Epithelial cell of proximal tubule (primary cell): Measurements from ENCODE around the gene ASTN1. TPM values are rescaled to one million over a fixed set of nuclear protein-coding genes. Genes with fewer than 3 reads are reported as not detected.

Experiments used
- DNase-seq: peaks from one replicate; pipeline ENCODE4 v3.0.0-alpha.2; 2011; ENCODE audit warnings: low read depth
- H3K4me3 ChIP-seq: 2 replicates; pipeline ENCODE4 v1.5.1; 2011; ENCODE audit warnings: low read depth, mild to moderate bottlenecking, low read length
- CTCF ChIP-seq: conservative IDR thresholded peaks from 2 replicates; pipeline ENCODE4 v1.5.1; 2012; ENCODE audit warnings: low read depth, mild to moderate bottlenecking, low read length
- total RNA-seq: library from RNA; depleted of rRNA; stranded (reverse); fragments of >200 nt; gene quantifications from 2 replicates; pipeline ENCODE4 v1.2.3, GENCODE V29; 2015

ASTN1 gene
- total RNA-seq, 1 donor from 2014 or later = 0.23 TPM

GRCh38 chr1:177198243-177198642 lies 33.7 kb upstream of the ASTN1 start:
- H3K4me3 ChIP-seq = no peak overlapping the region
- TF ChIP-seq CTCF = no peak
- DNase-seq = no peak

DNA sequence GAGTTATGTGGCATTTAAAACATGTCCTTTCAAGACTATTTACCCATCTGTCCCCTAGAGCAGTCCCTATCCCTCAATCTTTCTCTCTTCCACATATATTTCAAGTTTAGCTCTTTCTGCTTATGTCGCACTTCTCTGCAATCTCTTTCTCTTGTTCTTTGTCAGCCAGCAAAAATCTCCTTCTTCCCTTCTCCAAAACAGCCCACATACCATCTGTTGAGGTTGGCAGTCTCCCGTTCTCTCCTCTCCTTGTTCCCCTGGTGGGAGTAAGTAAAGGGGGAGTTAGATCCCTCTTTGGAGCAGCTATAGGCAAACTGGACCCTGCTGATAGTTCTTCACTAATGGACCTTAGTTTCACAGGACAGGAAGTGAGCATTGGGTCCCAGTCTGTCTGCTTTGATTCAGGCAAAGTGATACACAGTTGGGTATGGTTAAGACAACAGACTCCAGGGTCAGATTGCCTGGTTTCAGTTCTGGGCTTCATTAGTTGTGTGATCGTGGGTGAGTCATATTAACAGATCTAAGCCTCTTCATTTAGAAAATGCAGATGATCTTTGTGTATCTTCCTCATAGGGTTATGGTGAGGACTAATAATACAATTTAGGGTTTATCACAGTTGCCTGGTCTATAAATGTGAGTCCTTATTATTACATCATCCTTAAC lies 25.9 kb upstream of the ASTN1 start:
- no peak for TF ChIP-seq CTCF
- no peak for DNase-seq
- no peak overlapping the region for H3K4me3 ChIP-seq

DNA sequence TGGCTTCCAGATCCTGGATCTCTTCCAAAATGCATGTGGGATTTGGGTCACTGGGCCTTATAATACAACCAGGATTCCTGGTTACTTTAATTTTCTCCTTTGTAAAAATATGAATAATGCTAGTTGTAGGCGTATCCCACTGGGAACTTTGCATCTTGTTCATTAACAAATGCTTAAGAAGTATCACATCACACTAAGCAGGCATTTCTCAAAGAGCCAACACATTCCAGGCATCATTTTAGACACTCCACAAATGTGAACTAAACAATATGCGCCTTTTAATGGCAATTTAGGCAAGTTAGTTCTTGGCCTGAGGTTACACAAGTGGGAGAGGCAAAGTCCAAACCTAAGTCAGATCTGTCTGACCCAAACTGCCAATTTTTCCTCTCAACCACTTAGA lies 22.1 kb upstream of the ASTN1 start:
- no peak for TF ChIP-seq CTCF
- no peak for DNase-seq
- no peak overlapping the region for H3K4me3 ChIP-seq

- DNase-seq = no peak
- peak; percentile 58 for TF ChIP-seq CTCF
- no peak overlapping the region for H3K4me3 ChIP-seq
Measured at GRCh38 chr1:177185209-177185608, 20.7 kb upstream of the ASTN1 start.

DNA sequence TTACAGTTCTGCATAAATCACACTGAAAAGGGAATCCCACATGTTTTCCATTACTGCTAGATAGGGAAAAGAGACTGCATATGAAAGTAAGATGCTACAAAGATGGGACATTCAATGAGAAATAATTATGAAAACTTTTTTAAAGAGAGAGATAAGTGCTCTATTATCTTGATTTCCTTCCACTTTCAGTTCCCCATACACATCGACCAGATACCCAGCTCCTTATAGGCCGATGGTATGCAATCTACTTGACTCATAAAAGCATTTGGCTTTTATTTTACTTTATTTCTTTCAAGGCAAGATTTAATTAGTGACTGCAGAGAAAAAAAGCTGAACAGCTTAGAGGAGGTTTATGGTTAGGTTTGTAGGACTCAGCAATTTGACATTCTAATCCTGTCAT lies 19.3 kb upstream of the ASTN1 start:
- no peak for TF ChIP-seq CTCF
- no peak for DNase-seq
- H3K4me3 ChIP-seq = no peak overlapping the region

DNA sequence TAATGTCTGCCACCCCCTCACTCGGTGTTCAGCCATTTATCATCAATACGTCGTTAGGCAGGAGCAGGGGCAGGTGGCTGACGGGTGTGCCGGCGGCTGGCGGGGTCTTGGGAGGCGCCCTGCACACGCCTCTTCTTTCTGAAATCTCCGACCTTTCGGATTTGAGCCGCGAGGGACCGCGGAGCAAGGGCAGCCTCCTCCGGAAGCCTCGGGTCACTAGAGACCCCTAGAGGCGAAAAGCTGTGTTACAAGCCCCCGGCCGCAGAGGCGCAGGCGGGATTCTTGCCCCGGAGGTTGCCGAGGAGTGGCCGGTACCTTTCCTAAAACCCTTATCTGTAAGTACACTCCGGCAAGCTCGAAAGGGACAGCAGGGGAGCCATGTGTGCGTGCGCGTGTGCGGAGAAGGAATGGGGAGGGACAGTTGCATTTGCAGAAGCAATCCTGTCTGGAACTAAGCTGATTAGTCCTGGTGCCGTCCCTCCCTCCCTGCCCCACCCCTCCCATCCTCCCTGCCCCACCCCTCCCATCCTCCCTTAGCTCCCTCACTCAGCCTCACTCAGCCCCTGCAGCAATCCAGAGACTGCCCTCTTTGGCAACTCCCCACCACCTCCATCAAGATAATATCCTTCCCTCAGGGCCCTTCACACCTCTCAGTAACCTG lies 17.2 kb upstream of the ASTN1 start:
- peak; percentile 82 for TF ChIP-seq CTCF
- no peak for DNase-seq
- peak overlapping the region; percentile 35 for H3K4me3 ChIP-seq

GRCh38 chr1:177181280-177181630 lies 16.7 kb upstream of the ASTN1 start:
- H3K4me3 ChIP-seq = peak overlapping the region; percentile 35
- DNase-seq = no peak
- no peak for TF ChIP-seq CTCF
